ENCODE measurements around the gene CLEC2L.
"Not testable (repeated sequence)": the region's sequence is repeated elsewhere in the genome, so short reads cannot be mapped to it uniquely, and the experiment has no call there.

The CLEC2L gene

DNA sequence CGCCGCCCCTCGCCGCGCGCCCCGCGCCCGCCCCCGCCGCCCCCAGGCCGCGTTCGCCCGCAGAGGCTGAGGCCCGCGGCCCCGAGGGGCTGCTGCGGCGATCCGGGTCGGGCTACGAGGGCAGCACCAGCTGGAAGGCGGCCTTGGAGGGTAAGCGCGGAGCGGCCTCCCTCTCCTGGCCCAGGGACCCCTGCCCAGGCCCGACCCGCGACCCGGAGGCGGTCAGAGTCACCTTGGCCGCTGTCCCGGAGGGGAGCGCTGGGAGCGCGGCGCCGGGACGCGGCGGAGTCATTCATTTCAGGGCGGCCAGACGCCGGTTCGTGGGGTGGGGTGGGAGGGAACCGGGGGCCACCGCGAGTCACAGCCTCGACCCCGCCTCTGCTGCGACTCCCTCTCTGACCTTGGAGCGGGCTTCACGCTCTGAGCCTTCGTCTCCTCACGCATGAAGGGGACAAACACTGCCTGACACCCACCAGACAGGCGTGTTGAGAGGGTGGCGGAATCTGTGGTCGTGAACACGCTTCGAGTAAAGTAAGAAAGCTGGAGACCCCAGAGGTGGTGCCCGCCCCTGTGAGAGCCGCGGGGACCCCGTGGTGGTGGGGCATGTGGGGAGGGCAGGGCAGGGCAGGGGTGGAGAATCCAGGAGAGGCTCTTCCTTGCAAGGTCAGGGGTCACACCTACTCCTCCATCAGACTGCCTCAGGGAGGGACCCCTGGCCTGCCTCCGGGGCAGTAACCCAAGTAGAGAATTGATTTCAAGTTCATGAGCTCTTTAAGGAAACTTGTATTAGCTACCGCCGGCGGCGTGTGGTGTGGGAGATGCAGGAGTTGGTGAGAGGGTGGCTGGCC lies 707 bp downstream of the CLEC2L start:
- DNase-seq (ENCODE audit: low read depth) = no peak

DNA sequence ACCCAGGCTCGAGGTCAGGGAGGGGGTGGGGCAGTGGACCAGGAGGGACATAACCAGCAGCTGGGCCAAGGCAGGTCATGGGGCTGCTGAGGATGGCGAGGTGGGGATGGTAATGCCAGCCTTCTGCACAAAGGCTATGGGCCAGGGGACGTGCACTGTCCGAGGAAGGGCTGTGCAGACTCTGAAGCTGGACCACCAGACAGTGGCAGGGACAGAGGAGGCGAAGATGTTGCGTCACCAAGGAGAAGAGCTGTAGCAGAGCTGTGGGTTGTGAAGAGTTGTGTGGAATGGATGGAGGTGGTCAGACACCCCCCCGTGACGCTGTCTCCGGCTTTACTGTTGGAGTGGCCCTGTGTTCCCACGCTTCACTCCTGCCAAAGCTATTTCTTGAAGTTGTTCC lies 1.8 kb downstream of the CLEC2L start:
- DNase-seq (ENCODE audit: low read depth) = no peak

DNA sequence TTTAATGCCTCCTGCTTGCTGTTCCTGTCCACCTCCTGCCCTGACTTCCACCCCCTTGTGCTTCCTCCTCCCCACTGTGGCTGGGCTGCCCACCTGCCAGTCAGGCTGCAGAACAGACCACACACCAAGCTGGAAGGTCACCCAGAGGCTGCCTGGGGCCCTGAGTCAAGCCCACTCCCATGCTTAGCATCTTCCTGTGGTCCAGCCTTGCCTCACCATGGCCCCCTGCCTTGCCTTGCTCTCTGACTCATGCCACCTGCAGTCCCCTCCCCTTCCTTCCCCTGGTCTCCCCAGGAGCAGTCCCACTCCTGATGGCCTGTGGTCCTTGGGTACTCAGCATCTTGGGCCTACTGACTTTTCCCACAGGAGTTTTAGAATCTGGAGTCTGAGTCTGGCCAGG lies 2.3 kb downstream of the CLEC2L start:
- DNase-seq (ENCODE audit: low read depth) = no peak

DNA sequence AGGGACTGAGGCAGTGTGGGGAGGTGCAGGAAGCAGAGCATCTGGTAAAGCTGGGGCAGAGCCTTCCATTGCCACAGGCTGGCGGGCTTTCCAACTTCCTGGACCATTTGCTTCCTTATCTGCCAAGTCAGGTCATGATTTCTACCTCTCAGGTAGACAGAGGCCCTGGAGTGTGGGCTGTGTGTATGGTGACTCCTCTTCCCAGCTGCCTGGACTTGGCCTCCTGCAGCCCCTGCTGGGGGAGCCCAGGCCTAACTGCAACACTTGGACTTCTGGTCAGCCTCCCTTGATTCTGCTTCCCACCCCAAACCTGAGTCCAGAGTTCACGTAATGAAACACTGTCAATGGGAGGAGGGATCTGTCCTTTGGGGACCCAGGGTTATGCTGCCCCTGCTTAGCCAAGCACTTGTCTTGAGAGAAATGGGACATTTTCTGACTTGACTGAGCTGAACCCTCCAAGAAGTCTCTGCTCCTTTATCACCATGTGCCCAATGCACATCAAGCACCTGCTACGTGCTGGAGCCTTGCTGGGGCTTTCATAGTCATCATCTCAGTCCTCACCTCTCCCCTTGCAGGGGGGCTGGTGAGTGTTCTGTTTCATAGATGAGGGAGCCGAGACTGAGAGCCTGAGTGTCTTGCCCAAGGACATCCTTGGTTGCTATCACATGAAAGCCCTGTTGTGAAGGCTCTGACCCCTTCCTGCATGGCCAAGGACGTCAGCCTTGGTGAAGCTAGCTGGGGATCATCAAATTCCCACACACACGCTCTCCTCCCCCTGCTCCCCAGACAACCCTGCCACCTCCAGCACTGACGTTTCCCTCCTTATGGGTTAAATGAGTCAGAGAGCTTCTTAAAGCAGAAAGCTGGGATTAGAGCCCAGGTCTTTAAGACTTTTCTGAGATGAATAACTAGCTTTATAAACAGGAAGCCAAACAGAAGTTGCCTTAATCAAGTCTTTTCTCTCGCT lies 3.4 kb downstream of the CLEC2L start:
- DNase-seq (ENCODE audit: low read depth) = no peak

- no peak for DNase-seq (ENCODE audit: low read depth)
These were observed 7.6 kb downstream of the CLEC2L start for GRCh38 chr7:139531094-139531493.

DNA sequence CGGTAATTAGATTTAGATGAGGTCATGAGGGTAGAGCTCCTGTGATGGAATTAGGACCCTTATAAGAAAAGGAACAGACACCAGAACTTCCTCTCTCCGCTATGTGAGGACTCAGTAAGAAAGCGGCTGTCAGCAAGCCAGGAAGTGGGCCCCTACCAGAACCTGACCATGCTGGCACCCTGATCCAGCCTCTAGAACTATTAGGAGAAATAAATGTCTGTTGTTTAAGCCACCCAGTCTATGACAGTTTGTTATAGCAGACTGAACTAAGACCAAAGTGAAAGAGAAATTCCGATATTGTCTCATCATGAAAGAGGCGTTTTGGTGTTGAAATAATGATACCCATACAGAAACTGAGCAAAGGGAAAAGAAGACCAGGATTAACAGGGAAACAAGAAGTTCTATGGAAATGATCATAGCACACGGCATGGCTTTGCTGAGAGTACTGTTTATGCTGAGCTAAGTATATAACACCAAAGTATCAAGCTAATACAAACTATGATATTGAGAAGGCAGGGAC lies 9.2 kb downstream of the CLEC2L start:
- no peak for DNase-seq (ENCODE audit: low read depth)

DNA sequence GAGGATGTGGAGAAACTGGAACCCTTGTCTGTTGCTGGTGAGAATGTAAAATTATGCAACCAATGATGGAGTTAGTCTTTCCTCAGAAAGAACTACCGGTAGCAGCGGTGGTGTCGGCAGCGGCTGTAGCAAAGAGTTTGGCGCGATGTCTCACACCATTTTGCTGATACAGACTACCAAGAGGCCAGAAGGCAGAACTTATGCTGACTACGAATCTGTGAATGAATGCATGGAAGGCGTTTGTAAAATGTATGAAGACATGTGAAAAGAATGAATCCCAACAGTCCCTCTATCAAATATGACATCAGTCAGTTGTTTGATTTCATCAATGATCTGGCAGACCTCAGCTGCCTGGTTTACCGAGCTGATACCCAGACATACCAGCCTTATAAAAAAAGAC lies 10.6 kb downstream of the CLEC2L start:
- DNase-seq (ENCODE audit: low read depth) = no peak

GRCh38 chr7:139534966-139535651 lies 11.6 kb downstream of the CLEC2L start:
- DNase-seq (ENCODE audit: low read depth) = no peak

- no peak for DNase-seq (ENCODE audit: low read depth)
These were observed 12.7 kb downstream of the CLEC2L start for GRCh38 chr7:139536152-139536551.

- DNase-seq (ENCODE audit: low read depth) = no peak
These were observed 15.6 kb downstream of the CLEC2L start for GRCh38 chr7:139538881-139539635.

DNA sequence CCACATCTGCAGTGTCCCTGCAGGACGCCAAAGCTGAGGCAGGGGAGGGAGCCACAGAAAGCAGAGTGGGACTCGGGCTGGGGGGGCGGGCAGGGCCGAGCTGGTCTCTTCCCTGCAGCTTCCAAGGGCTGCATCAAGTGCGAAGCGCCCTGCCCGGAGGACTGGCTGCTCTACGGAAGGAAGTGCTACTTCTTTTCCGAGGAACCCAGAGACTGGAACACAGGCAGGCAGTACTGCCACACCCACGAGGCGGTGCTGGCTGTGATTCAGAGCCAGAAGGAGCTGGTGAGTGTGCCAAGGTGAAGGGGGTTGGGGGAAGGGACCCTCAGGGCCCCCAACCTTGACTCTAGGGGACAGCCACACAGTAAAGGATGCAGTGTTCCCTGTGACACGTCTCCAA lies 16.7 kb downstream of the CLEC2L start:
- DNase-seq (ENCODE audit: low read depth) = no peak

DNA sequence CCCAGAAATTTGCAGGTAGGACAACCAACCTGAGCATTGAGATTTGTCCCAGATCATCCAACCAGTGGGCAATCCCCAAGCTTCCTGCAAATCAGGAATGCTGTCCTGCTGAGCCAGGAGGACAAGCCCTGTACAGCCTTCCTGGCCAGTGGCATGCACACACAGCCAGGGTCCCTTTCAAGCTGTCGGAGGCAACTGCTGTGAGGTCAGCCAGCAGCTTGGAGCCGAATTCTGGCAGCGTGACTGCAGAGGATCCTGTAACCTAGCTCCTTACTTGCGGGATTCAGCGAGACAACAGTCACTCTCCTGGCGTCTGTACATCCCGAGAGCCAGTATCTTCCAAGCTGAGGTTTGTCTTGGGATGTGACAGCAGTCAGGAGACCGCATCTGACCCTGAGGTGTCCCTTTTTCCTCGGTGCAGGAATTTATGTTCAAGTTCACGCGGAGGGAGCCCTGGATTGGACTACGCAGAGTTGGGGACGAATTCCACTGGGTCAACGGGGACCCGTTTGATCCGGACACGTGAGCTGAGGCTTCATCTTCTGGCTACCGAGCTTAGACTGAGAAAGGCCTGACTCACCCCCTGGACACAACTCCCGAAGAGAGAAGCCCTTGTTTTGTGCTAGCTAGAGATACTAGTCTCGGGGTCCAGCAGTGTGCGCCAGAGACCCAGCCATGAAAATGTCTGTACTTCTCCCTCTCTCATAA lies 18.3 kb downstream of the CLEC2L start:
- DNase-seq (ENCODE audit: low read depth) = no peak

GRCh38 chr7:139542308-139543151 lies 19.0 kb downstream of the CLEC2L start:
- DNase-seq (ENCODE audit: low read depth) = no peak

DNA sequence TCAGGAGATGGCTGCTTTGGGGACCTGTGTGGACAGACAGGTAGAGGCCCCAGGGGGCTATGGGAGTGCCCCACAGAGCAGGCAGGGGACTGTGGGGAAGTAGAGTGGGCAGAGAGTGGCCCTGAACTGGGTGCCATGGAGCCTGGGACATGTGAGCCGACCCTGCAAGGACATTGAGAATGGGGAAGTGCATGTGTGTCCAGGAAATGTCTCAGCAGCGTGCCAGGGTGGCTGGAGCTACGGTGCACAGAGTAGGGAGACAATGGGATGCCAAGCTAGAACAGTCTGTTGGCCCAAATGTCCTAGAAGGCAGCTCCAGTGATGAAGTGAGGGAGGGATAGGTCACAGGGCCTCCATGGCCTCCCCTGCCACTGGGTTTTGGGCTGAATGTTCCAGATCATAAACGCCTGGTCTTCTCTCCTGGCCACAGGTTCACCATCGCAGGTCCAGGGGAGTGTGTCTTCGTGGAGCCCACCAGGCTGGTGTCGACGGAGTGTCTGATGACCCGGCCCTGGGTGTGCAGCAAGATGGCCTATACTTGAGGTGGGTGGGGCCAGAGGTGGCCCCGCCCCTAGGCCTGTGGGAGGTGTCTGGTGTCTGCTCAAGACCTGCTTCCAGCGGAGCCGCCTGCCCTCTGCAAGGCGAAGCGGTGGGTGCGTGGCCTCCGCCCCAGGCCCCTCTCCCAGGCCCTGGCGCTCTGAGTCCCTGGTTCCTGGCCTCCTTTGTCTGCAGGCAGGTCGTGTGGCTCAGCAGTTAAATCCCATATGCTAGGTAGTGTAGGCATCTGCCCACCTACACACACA lies 20.5 kb downstream of the CLEC2L start:
- no peak for DNase-seq (ENCODE audit: low read depth)

- DNase-seq (ENCODE audit: low read depth) = no peak
These were observed 21.2 kb downstream of the CLEC2L start for GRCh38 chr7:139544645-139545044.

- DNase-seq (ENCODE audit: low read depth) = no peak
These were observed 25.0 kb downstream of the CLEC2L start for GRCh38 chr7:139548302-139549028.

DNA sequence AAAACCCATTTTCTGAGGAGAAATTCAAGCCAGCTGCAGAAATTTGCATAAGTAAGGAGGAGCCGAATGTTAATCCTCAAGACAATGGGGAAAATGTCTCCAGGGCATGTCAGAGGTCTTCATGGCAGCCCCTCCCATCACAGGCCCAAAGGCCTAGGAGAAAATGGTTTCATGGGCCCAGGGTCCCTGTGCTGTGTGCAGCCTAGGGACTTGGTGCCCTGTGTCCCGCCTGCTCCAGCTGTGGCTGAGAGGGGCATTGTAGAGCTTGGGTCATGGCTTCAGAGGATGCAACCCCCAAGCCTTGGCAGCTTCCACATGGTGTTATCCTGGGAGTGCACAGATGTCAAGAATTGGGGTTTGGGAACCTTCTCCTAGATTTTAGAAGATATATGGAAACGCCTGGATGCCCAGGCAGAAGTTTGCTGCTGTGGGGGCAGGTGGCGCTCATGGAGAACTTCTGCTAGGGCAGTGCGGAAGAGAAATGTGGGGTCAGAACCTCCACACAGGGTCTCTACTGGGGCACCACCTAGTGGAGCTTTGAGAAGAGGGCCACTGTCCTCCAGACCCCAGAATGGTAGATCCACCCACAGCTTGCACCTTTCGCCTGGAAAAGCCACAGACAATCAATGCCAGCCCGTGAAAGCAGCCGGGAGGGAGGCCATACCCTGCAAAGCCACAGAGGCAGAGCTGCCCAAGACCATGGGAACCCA lies 30.7 kb downstream of the CLEC2L start:
- not testable (repeated sequence) for DNase-seq (ENCODE audit: low read depth)
